ENCODE data around the gene EHD4. TPM values are rescaled to one million over a fixed set of nuclear protein-coding genes. Genes with fewer than 3 reads are reported as not detected.
A peak's percentile ranks its signal among the peaks of the same experiment; 100 is the strongest.

EHD4 gene
- total and polyA plus RNA-seq, 12 donors: 23.4 to 62.7 (median 43.2) TPM

- ATAC-seq: peak in 1 of 8 donors; percentile 21
- Histone ChIP-seq H3K36me3 (no peaks in the 10 kb centered on the region), H3K27me3 (peaks cover 0 to 3% (median 0%) of the 10 kb centered on the region in 7 donors), H3K4me1 (peaks cover 0 to 9% (median 0%) of the 10 kb centered on the region in 9 donors), H3K9me3 (no peaks in the 10 kb centered on the region), H3K27ac (no peak overlapping the region), H3K4me3 (no peak overlapping the region)
- WGBS, 2 donors: 81% methylated on average over 7 of the region's 7 CpGs
- intact Hi-C loops (cut with DNase I): loop anchor here in 5 of 10 donors (5.0 to 10.0 kb wide), 4 partner anchors 140 to 150 kb away; no protein-coding TSS in a partner anchor
- TF ChIP-seq CTCF (IDR thresholded peaks at IDR 0.05): no peak
- no peak for DNase-seq
These were observed 20.4 kb upstream of the EHD4 start for GRCh38 chr15:41992803-41993190.

DNA sequence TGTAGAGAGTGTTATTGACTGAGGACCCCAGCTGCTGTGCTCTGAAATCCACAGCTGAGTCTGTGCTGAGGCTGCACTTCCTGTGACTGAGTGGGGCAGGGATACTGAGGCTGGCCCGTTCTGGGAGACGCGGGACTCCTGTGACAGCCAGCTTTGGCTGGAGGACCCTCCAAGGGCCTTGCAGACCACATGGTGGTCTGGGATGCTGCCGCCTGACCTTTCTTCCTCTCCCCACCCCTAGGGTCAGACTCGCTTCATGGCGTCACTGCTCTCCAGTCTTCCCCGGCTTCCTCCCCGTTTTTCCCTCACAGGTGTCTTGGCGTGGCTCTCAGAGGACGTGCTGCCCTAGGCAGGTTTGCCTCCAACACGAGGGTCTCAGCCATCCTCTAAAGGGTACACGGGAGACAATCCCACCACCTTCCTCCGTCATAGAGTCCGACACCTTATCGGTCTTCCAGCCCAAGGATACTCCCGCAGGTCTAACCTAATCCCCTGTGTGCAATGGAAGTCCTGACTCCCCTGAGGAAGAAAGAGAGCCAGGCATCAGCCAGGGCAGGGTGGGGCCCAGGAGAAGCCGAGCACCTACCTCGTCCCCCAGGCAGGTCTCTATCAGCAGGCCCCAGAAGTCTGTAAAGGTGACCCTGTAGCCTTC, 19.9 kb upstream of the EHD4 start:
- 92 to 93% methylated on average over 18 of the region's 18 CpGs for WGBS, 2 donors
- Histone ChIP-seq H3K27me3 (peaks cover 0 to 3% (median 0%) of the 10 kb centered on the region in 7 donors), H3K36me3 (no peaks in the 10 kb centered on the region), H3K4me1 (peaks cover 0 to 9% (median 0%) of the 10 kb centered on the region in 9 donors), H3K9me3 (no peaks in the 10 kb centered on the region), H3K4me3 (no peak overlapping the region), H3K27ac (no peak overlapping the region)
- DNase-seq: no peak
- no peak for ATAC-seq
- no peak for TF ChIP-seq CTCF (IDR thresholded peaks at IDR 0.05)
- intact Hi-C loops (cut with DNase I): loop anchor here in 5 of 10 donors (5.0 to 10.0 kb wide), 4 partner anchors 140 to 150 kb away; no protein-coding TSS in a partner anchor

GRCh38 chr15:41990691-41991090, 18.3 kb upstream of the EHD4 start:
- H3K9me3 ChIP-seq: no peaks in the 10 kb centered on the region
- H3K4me1 ChIP-seq: peaks cover 0 to 9% (median 0%) of the 10 kb centered on the region in 9 donors
- TF ChIP-seq CTCF (IDR thresholded peaks at IDR 0.05): no peak
- H3K27me3 ChIP-seq: peaks cover 0 to 3% (median 0%) of the 10 kb centered on the region in 7 donors
- no peak overlapping the region for H3K4me3 ChIP-seq
- ATAC-seq: no peak
- H3K27ac ChIP-seq: no peak overlapping the region
- H3K36me3 ChIP-seq: no peaks in the 10 kb centered on the region
- intact Hi-C loops (cut with DNase I): loop anchor here in 5 of 10 donors (2.0 to 10.0 kb wide), 5 partner anchors 68 to 152 kb away; no protein-coding TSS in a partner anchor
- 70 to 72% methylated on average over 3 of the region's 3 CpGs for WGBS, 2 donors
- no peak for DNase-seq

GRCh38 chr15:41990243-41990605, 17.9 kb upstream of the EHD4 start:
- Histone ChIP-seq H3K27me3 (peaks cover 0 to 3% (median 0%) of the 10 kb centered on the region in 7 donors), H3K4me1 (peaks cover 0 to 9% (median 0%) of the 10 kb centered on the region in 9 donors), H3K4me3 (no peak overlapping the region), H3K36me3 (no peaks in the 10 kb centered on the region), H3K9me3 (no peaks in the 10 kb centered on the region), H3K27ac (no peak overlapping the region)
- DNase-seq (no peak), ATAC-seq (no peak)
- WGBS, 2 donors: 55 to 60% methylated on average over 7 of the region's 7 CpGs
- intact Hi-C loops (cut with DNase I): loop anchor here in 5 of 10 donors (2.0 to 10.0 kb wide), 5 partner anchors 69 to 152 kb away; no protein-coding TSS in a partner anchor
- no peak for TF ChIP-seq CTCF (IDR thresholded peaks at IDR 0.05)
